HG03196 (cell line): ENCODE measurements around the gene MRPL20.
"Not testable (repeated sequence)": the region's sequence is repeated elsewhere in the genome, so short reads cannot be mapped to it uniquely, and the experiment has no call there.

Experiments used
- ATAC-seq: cut with Tn5 transposase; IDR thresholded peaks from one replicate; pipeline ENCODE4 v1.9.1; 2021; ENCODE audit not compliant: unreplicated experiment

The MRPL20 gene

DNA sequence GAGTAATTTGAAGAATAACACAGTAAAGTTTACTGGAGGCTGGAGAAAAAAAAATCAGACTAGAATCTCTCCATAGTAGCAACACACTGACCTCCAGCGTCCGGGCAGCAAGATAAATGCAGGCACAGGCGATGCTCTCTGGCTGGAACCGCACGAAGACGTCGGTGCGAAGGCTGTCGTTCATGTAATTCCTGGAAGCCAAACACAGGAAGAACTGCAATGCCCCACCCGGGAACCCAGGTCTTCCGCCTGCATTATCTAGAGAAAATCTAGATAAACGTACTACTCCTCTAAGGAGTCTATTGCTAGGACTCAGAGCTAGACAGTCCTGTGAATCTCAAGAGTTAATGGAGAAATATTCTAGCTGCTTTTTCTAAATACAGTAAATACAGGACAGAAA lies 16.4 kb downstream of the MRPL20 start:
- no peak for ATAC-seq

- ATAC-seq: no peak
These were observed 19.0 kb downstream of the MRPL20 start for GRCh38 chr1:1388078-1388472.

DNA sequence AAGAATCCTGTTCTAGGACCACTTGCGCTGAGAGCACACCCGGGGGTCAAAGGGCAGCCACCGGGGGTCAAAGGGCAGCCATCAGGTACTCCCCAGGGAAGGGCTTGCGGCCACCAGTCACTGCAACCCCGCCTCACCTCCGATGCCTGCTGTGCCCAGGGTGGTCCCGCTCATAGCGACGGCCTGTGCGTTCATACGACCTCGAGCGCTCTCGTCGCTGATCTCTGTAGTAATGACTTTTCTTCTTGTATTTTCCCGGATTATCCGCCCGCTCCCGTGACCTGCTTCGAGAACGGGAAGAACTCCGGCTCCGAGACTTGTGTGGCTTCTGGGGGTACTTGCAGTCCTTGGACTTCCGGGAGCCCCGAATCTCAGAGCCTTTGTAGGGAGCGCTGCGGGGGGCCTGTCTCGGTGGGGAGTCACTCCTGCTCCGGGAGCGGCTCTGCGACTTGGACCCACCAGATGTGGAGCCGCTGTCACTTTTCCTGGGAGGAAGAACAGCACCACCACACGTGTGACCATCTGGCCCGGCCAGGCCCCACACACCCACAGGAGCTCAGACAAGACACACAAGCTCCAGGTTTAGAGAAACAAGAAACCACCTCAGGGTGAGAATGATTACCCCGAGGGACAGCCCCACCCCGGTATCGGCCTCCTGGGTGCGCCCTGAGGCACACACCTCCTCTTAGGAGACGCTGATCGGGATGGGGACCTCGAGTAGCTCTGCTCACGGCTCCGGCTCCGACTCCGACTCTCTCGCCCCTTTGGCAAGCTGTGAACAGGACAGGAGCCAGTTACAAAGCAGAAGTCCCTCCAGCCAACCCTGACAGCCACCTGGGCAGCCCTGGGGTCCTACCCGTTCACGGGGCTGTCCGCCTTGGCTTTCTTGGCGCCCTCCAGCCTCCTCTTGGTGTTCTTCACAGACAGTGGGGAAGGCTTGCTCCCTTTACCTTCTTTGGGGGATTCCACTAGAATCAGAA lies 19.7 kb downstream of the MRPL20 start:
- ATAC-seq: no peak

GRCh38 chr1:1385931-1386330 lies 21.2 kb downstream of the MRPL20 start:
- ATAC-seq: no peak

- not testable (repeated sequence) for ATAC-seq
These were observed 21.8 kb downstream of the MRPL20 start for GRCh38 chr1:1385339-1385738.

GRCh38 chr1:1381294-1381693 lies 25.8 kb downstream of the MRPL20 start:
- no peak for ATAC-seq

GRCh38 chr1:1380860-1381259 lies 26.2 kb downstream of the MRPL20 start:
- ATAC-seq: no peak

DNA sequence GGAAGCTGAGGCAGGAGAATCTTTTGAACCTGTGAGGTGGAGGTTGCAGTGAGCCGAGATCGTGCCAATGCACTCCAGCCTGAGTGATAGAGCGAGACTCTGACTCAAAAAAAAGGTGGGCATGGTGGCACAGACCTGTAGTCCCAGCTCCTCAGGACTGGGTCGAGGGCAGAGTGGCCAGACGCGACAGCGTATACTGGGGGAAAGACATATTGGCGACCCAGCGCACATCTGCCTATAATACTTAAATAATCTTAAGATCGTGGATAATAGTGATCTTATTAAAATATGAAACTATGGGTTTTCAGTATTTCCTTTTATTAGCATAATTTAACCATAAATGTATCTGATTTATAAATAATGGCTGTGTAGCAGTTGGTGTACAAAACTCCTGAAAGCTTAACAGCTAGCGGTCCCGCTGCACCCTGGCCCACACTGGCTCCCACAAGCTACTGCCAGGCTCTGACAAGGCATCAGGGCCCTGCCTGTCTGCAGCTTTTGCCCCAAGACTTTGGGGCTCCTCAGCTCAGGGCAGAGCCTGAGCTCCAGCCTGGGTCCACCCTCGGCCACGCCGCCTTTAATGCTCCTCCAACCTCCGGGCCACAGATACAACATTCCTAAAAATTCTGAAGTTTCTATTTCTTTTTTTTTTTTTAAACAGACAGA lies 29.4 kb downstream of the MRPL20 start:
- no peak for ATAC-seq

DNA sequence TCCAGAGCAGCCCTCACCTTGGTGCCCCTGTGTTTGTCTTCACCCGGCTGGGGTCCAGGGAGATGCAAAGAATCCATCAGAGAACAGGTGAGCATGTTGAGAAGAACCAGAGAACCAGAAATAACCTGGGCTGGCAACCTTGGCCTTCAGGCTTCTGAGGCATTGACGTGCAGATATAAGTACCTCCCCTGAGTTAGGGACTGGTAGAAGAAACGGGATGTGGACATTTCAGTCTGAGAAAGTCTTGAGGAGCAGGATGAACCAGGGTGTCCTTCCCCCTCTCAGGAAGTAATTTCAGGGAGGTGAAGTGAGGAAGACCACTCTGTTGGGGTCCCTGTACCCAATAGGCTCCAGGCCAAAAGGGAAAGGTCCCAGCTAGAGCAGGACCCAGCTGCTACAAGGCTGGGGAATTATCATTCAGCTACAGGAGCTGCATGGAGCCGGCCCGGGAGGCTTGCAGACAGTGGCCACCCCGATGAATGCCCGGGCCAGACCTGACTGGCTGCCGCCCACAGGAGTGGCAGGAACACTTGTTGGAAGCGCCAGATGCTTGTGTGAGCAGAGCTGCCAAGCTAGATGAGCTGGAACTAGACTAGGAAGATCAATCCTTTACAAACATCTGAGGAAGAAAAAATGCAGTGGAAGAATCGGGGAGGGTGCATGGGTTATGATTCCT lies 30.4 kb downstream of the MRPL20 start:
- ATAC-seq: no peak

GRCh38 chr1:1374929-1375662 lies 32.0 kb downstream of the MRPL20 start, which contains the start of gene AURKAIP1:
AURKAIP1 (minus strand) TSS chr1:1375207; CDS start chr1:1374756, 451 bp downstream.
- peak; percentile 73 for ATAC-seq

DNA sequence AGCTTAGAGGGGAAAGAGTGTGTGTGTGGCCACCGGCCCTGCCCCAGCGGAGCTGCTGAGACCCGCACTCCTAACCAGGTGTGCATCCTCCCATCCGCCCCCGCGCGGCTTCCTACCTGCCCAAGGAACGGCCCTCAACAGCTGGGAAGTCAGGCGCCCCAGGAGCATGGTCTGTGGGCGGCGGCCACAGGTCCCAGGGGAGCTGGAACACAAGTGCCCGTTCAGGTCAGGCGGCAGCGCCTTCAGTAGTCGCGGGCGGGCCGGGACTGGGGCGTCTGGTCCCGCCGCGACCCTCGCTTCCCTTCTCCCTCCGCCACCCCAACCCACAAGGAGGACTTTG lies 32.5 kb downstream of the MRPL20 start:
- ATAC-seq: peak; percentile 2

DNA sequence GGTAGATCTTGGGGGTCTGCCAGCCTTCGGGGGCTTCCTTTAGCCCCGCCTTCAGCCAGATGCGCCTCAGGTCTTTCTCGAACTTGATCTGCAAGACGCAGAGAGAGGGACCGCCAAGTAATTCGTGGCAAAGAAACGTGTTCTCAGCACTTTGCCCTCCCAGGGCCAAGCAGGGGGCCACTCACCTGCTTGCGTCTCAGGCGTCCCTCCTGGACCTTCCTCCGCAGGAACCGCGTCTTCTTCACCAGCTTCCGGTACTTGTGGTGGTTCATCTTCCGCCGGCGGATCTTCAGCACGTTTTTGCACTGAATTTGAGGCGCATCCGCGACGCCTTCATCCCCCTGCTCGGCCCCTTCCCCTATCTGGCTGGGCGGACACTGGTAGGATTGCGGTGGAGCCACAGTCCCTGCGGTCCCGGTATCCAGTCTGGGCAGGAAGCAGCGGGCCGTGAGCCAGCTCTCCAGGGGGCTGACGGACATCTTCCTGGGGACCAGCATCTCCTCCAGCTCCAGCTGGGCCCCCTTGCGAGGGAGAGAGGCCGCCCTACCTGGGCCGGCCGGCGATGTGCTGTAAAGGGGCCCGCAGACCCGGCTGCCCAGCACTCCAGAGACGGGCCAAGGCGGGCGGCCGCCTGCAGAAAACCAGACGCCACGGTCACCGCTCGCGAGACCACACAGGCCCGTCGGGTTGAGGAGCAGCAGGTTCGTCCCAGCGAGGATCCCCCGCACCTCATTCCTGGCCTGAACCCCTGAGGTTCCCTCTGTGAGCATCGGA lies 33.1 kb downstream of the MRPL20 start:
- no peak for ATAC-seq

GRCh38 chr1:1373051-1373814 lies 33.9 kb downstream of the MRPL20 start:
- ATAC-seq: no peak

DNA sequence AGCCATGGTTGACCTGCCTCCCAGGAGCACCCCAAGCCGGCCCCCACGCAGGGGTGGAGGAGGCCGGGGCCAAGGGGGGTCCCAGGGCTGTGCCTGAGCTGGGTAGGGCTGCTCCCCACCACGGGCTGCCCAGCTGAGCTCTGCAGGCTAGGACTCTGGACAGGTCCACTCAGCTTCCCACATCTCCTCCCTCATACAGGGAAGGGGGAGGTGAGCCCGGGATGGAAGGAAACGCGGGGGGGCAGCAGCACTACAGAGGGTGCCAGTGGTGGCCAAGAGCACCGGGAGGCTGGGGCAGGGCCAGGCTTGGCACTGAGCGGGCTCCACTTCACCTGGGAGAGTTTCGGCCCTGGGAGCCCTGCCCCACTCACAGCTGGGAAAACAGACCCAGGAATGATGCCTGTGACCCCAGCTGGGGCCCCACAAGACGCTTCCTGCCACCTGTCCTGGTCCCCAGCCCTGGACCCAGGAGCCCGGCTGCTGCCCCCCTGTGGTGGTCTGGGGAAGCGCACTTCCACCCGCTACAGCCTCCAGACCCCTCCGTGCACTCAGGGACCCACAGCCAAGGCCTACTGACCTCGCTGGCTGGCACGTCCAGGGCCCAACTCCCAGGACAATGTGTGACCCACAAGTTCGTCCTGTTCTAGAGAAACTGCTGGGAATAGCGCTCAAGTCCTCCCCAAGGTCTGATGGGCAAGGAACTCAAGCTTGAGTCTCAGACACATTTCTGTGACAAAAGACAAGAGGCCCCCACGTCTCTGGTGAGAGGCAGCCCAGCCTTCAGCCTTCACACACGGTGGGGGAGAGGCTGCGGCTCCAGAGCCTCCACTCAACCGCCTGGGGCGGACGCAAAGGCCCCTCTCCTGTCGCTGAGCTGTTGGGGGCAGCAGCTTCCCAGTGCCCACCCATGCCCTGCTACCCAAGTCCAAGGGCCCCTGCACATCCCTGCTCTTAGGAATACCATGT lies 35.1 kb downstream of the MRPL20 start:
- ATAC-seq: peak; percentile 35

GRCh38 chr1:1371364-1371745 lies 35.7 kb downstream of the MRPL20 start:
- ATAC-seq: no peak

DNA sequence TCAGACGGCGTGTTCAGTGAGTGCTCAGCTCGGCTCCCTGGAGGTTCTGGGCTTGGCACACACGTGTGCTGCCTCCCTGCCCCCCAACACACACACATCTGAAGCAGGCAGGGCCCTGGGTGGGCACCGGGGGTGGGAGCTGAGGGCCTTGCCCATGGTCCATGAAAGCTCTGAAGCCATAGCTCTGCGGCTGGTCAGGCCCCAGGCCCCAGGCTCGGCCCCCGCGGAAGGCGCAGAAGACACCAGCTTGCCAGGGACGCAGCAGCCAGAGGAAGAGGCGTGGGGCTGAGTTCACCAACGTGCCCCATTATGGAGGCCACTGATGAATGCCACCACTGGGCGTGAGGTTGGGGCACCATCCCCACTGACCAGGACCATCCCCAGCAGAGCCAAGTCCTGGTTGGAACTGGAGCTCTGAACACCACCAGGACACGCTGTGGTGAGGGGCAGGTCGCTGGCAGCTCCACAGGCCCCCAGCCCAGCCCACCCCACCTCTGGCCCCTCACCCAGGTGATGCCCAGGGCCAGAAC lies 36.3 kb downstream of the MRPL20 start:
- no peak for ATAC-seq

DNA sequence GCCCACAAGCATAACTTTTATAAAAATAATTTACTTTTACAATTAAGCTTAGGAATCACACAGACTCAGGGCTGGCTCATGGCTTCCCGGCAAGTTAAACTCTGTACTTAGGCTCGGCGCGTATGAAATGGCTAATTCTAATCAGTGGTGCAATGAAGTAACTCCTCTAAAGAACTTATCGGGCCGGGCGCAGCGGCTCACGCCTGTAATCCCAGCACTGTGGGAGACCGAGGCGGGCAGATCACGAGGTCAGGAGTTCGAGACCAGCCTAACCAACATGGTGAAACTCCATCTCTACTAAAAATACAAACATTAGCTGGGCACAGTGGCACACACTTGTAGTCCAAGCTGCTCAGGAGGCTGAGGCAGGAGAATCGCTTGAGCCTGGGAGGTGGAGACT lies 37.0 kb downstream of the MRPL20 start:
- not testable (repeated sequence) for ATAC-seq

DNA sequence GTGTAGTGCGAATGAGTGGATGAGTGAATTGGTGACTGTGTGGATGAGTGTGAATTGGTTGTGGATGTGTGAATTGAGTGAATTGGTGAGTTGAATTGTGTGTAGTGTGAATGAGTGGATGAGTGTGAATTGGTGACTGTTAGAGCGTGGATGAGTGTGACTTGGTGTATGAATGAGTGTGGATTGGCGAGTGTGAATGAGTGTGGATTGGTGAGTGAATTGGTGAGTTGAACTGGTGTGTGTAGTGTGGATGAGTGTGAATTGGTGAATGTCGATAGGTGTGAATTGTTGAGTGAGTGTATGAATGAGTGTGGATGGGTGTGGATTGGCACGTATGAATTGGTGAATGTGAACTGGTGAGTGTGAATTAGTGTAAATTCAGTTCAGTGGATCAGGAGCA lies 39.8 kb downstream of the MRPL20 start:
- ATAC-seq: no peak
